AG09319 (cell line): ENCODE results near the gene NALCN.

Experiments
- DNase-seq: peaks from one replicate; pipeline ENCODE4 v3.0.0-alpha.2; 2010; ENCODE audit warnings: low read depth; ENCODE audit errors: extremely low read depth
- CTCF ChIP-seq: IDR thresholded peaks from 2 replicates; pipeline ENCODE4 v1.5.1; 2011; ENCODE audit warnings: low read depth, mild to moderate bottlenecking, inconsistent platforms, low read length, moderate library complexity

The NALCN gene

GRCh38 chr13:101242720-101243119 is 173.6 kb downstream of the NALCN start:
- no peak for TF ChIP-seq CTCF
- no peak for DNase-seq

- DNase-seq, result no peak
- no peak for TF ChIP-seq CTCF
These were observed 177.8 kb downstream of the NALCN start for GRCh38 chr13:101238555-101238954.

GRCh38 chr13:101231751-101232428 is 184.4 kb downstream of the NALCN start:
- DNase-seq, result no peak
- no peak for TF ChIP-seq CTCF

GRCh38 chr13:101230271-101230890 is 185.9 kb downstream of the NALCN start:
- DNase-seq, result no peak
- no peak for TF ChIP-seq CTCF

- DNase-seq, result no peak
- no peak for TF ChIP-seq CTCF
These were observed 196.6 kb downstream of the NALCN start for GRCh38 chr13:101219609-101220265.

- no peak for DNase-seq
- no peak for TF ChIP-seq CTCF
These were observed 197.8 kb downstream of the NALCN start for GRCh38 chr13:101218484-101218883.

- DNase-seq, result no peak
- TF ChIP-seq CTCF, result no peak
These were observed 199.2 kb downstream of the NALCN start for GRCh38 chr13:101217086-101217485.
